Measurements from ENCODE around the gene TENM3. TPM values are rescaled to one million over a fixed set of nuclear protein-coding genes. Genes with fewer than 3 reads are reported as not detected.

TENM3 gene
- polyA plus RNA-seq, 6 donors from 2014 or later: not detected

- no peak for DNase-seq
- no peaks in the 10 kb centered on the region for H3K36me3 Mint-ChIP-seq
Observed at GRCh38 chr4:182532441-182532840, 289.2 kb downstream of the TENM3 start.

GRCh38 chr4:182533964-182534363 is 290.8 kb downstream of the TENM3 start:
- Mint-ChIP-seq H3K9me3 (no peaks in the 10 kb centered on the region), H3K27me3 (peaks cover 0 to 8% (median 5%) of the 10 kb centered on the region in 3 donors), H3K4me1 (no peaks in the 10 kb centered on the region), H3K36me3 (no peaks in the 10 kb centered on the region), H3K27ac (no peak overlapping the region), H3K4me3 (no peak overlapping the region)
- DNase-seq: no peak
- no peak for ATAC-seq (ENCODE audit: low read depth in 2 of 2)

More at GRCh38 chr4:182532441-182532840, 289.2 kb downstream of the TENM3 start:
- H3K4me3 Mint-ChIP-seq: no peak overlapping the region
- H3K27ac Mint-ChIP-seq: no peak overlapping the region
- no peak for ATAC-seq (ENCODE audit: low read depth in 2 of 2)
- no peaks in the 10 kb centered on the region for H3K4me1 Mint-ChIP-seq
- H3K9me3 Mint-ChIP-seq: no peaks in the 10 kb centered on the region
- peaks cover 0 to 8% (median 5%) of the 10 kb centered on the region in 3 donors for H3K27me3 Mint-ChIP-seq

- no peaks in the 10 kb centered on the region for H3K27me3 Mint-ChIP-seq
- H3K4me3 Mint-ChIP-seq: no peak overlapping the region
- H3K9me3 Mint-ChIP-seq: peaks cover 0 to 2% (median 0%) of the 10 kb centered on the region in 7 donors
- no peaks in the 10 kb centered on the region for H3K4me1 Mint-ChIP-seq
- no peak for ATAC-seq (ENCODE audit: low read depth in 2 of 2)
- no peak overlapping the region for H3K27ac Mint-ChIP-seq
- no peaks in the 10 kb centered on the region for H3K36me3 Mint-ChIP-seq
- DNase-seq: no peak
Observed at GRCh38 chr4:182536221-182536811, 293.1 kb downstream of the TENM3 start.

GRCh38 chr4:182537031-182537795 is 294.0 kb downstream of the TENM3 start:
- Mint-ChIP-seq H3K27me3 (no peaks in the 10 kb centered on the region), H3K36me3 (no peaks in the 10 kb centered on the region), H3K27ac (no peak overlapping the region), H3K4me3 (no peak overlapping the region), H3K4me1 (no peaks in the 10 kb centered on the region), H3K9me3 (peaks cover 0 to 2% (median 0%) of the 10 kb centered on the region in 7 donors)
- DNase-seq: no peak
- no peak for ATAC-seq (ENCODE audit: low read depth in 2 of 2)

- no peaks in the 10 kb centered on the region for H3K36me3 Mint-ChIP-seq
- peaks cover 0 to 2% (median 0%) of the 10 kb centered on the region in 7 donors for H3K9me3 Mint-ChIP-seq
- no peak for ATAC-seq (ENCODE audit: low read depth in 2 of 2)
Observed at GRCh38 chr4:182538031-182538430, 294.8 kb downstream of the TENM3 start.

GRCh38 chr4:182540496-182540895 is 297.3 kb downstream of the TENM3 start:
- Mint-ChIP-seq H3K4me3 (no peak overlapping the region), H3K9me3 (peaks cover 0 to 2% (median 0%) of the 10 kb centered on the region in 7 donors), H3K27ac (no peak overlapping the region), H3K27me3 (peaks cover 0 to 4% (median 3%) of the 10 kb centered on the region in 3 donors), H3K4me1 (no peaks in the 10 kb centered on the region), H3K36me3 (no peaks in the 10 kb centered on the region)
- no peak for DNase-seq
- no peak for ATAC-seq (ENCODE audit: low read depth in 2 of 2)

More at GRCh38 chr4:182538031-182538430, 294.8 kb downstream of the TENM3 start:
- DNase-seq: no peak
- H3K27ac Mint-ChIP-seq: no peak overlapping the region
- no peak overlapping the region for H3K4me3 Mint-ChIP-seq
- H3K27me3 Mint-ChIP-seq: no peaks in the 10 kb centered on the region
- H3K4me1 Mint-ChIP-seq: no peaks in the 10 kb centered on the region

- Mint-ChIP-seq H3K4me3 (no peak overlapping the region), H3K27me3 (peaks cover 10 to 13% (median 13%) of the 10 kb centered on the region in 3 donors), H3K36me3 (no peaks in the 10 kb centered on the region), H3K9me3 (peaks cover 0 to 7% (median 0%) of the 10 kb centered on the region in 7 donors), H3K27ac (no peak overlapping the region), H3K4me1 (no peaks in the 10 kb centered on the region)
- no peak for ATAC-seq (ENCODE audit: low read depth in 2 of 2)
- no peak for DNase-seq
Observed at GRCh38 chr4:182547435-182547834, 304.2 kb downstream of the TENM3 start.

- Mint-ChIP-seq H3K4me1 (no peaks in the 10 kb centered on the region), H3K4me3 (no peak overlapping the region), H3K36me3 (no peaks in the 10 kb centered on the region), H3K27ac (no peak overlapping the region), H3K9me3 (peaks cover 0 to 9% (median 0%) of the 10 kb centered on the region in 7 donors), H3K27me3 (peaks cover 10 to 18% (median 13%) of the 10 kb centered on the region in 3 donors)
- DNase-seq (no peak), ATAC-seq (ENCODE audit: low read depth in 2 of 2) (no peak)
Observed at GRCh38 chr4:182548156-182548555, 305.0 kb downstream of the TENM3 start.

GRCh38 chr4:182549356-182549755 is 306.2 kb downstream of the TENM3 start:
- no peak for ATAC-seq (ENCODE audit: low read depth in 2 of 2)
- no peak for DNase-seq
- Mint-ChIP-seq H3K4me3 (no peak overlapping the region), H3K27ac (no peak overlapping the region), H3K4me1 (no peaks in the 10 kb centered on the region), H3K36me3 (no peaks in the 10 kb centered on the region), H3K9me3 (peaks cover 0 to 9% (median 0%) of the 10 kb centered on the region in 7 donors), H3K27me3 (peaks cover 10 to 18% (median 13%) of the 10 kb centered on the region in 3 donors)

- Mint-ChIP-seq H3K4me1 (no peaks in the 10 kb centered on the region), H3K4me3 (no peak overlapping the region), H3K9me3 (peaks cover 0 to 8% (median 0%) of the 10 kb centered on the region in 7 donors), H3K27me3 (peaks cover 6 to 8% (median 7%) of the 10 kb centered on the region in 3 donors), H3K27ac (no peak overlapping the region), H3K36me3 (no peaks in the 10 kb centered on the region)
- ATAC-seq (ENCODE audit: low read depth in 2 of 2): no peak
- DNase-seq: no peak
Observed at GRCh38 chr4:182552948-182553347, 309.7 kb downstream of the TENM3 start.

GRCh38 chr4:182553653-182554052 is 310.5 kb downstream of the TENM3 start:
- H3K4me3 Mint-ChIP-seq: no peak overlapping the region
- H3K4me1 Mint-ChIP-seq: no peaks in the 10 kb centered on the region
- H3K9me3 Mint-ChIP-seq: peaks cover 0 to 8% (median 0%) of the 10 kb centered on the region in 7 donors
- ATAC-seq (ENCODE audit: low read depth in 2 of 2) (no peak), DNase-seq (no peak)
- H3K27me3 Mint-ChIP-seq: peaks cover 6 to 12% (median 8%) of the 10 kb centered on the region in 3 donors
- no peak overlapping the region for H3K27ac Mint-ChIP-seq
- no peaks in the 10 kb centered on the region for H3K36me3 Mint-ChIP-seq

GRCh38 chr4:182554736-182555135 is 311.5 kb downstream of the TENM3 start:
- H3K4me3 Mint-ChIP-seq: no peak overlapping the region
- DNase-seq (no peak), ATAC-seq (ENCODE audit: low read depth in 2 of 2) (no peak)
- peaks cover 0 to 8% (median 0%) of the 10 kb centered on the region in 7 donors for H3K9me3 Mint-ChIP-seq
- H3K27me3 Mint-ChIP-seq: peaks cover 6 to 12% (median 8%) of the 10 kb centered on the region in 3 donors
- peak overlapping the region in 1 of 6 donors; percentile 22 for H3K27ac Mint-ChIP-seq
- no peaks in the 10 kb centered on the region for H3K4me1 Mint-ChIP-seq
- H3K36me3 Mint-ChIP-seq: no peaks in the 10 kb centered on the region

- H3K4me3 Mint-ChIP-seq: no peak overlapping the region
Observed at GRCh38 chr4:182555997-182556418, 312.8 kb downstream of the TENM3 start.

GRCh38 chr4:182556580-182556979 is 313.4 kb downstream of the TENM3 start:
- no peaks in the 10 kb centered on the region for H3K4me1 Mint-ChIP-seq
- no peak overlapping the region for H3K27ac Mint-ChIP-seq
- H3K9me3 Mint-ChIP-seq: peaks cover 0 to 8% (median 0%) of the 10 kb centered on the region in 7 donors
- H3K36me3 Mint-ChIP-seq: no peaks in the 10 kb centered on the region
- ATAC-seq (ENCODE audit: low read depth in 2 of 2): no peak
- DNase-seq: no peak
- H3K27me3 Mint-ChIP-seq: peaks cover 7 to 18% (median 10%) of the 10 kb centered on the region in 3 donors
- H3K4me3 Mint-ChIP-seq: no peak overlapping the region

More at GRCh38 chr4:182555997-182556418, 312.8 kb downstream of the TENM3 start:
- DNase-seq (no peak), ATAC-seq (ENCODE audit: low read depth in 2 of 2) (no peak)
- Mint-ChIP-seq H3K27me3 (peaks cover 7 to 18% (median 10%) of the 10 kb centered on the region in 3 donors), H3K36me3 (no peaks in the 10 kb centered on the region), H3K27ac (no peak overlapping the region), H3K4me1 (no peaks in the 10 kb centered on the region), H3K9me3 (peaks cover 0 to 8% (median 0%) of the 10 kb centered on the region in 7 donors)
